ENCODE results near the gene PSMD5. TPM values are rescaled to one million over a fixed set of nuclear protein-coding genes. Genes with fewer than 3 reads are reported as not detected.
"Not testable (repeated sequence)": the region's sequence is repeated elsewhere in the genome, so short reads cannot be mapped to it uniquely, and the experiment has no call there.

The PSMD5 gene
- total RNA-seq, 1 donor from 2014 or later = 43.6 TPM

DNA sequence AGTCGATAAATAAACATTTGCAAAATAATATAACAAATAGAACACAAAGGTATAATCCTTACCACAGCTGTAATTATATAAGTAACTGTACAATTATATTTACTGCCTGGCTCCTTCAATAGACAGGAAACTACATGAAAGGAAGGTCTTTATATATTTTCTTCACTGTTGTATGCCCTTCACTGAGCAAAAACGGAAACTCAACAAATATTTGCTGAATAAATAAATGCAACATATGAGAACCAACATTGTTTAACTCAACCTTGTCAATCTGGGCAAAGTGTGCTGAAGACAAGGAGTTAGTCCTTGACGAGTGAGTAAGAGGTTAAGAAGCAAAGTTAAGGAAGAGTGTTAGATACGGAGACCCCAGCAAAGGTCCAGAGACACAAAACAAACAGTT lies 22.6 kb downstream of the PSMD5 start:
- TF ChIP-seq, protein P1, sequence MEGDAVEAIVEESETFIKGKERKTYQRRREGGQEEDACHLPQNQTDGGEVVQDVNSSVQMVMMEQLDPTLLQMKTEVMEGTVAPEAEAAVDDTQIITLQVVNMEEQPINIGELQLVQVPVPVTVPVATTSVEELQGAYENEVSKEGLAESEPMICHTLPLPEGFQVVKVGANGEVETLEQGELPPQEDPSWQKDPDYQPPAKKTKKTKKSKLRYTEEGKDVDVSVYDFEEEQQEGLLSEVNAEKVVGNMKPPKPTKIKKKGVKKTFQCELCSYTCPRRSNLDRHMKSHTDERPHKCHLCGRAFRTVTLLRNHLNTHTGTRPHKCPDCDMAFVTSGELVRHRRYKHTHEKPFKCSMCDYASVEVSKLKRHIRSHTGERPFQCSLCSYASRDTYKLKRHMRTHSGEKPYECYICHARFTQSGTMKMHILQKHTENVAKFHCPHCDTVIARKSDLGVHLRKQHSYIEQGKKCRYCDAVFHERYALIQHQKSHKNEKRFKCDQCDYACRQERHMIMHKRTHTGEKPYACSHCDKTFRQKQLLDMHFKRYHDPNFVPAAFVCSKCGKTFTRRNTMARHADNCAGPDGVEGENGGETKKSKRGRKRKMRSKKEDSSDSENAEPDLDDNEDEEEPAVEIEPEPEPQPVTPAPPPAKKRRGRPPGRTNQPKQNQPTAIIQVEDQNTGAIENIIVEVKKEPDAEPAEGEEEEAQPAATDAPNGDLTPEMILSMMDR (conservative IDR thresholded peaks at IDR 0.05) = no peak
- Mint-ChIP-seq H3K4me1 (ENCODE audit: unreplicated experiment) (no peaks in the 10 kb centered on the region), H3K27ac (no peak overlapping the region), H3K36me3 (peaks cover 50% of the 10 kb centered on the region), H3K27me3 (no peaks in the 10 kb centered on the region), H3K4me3 (no peak overlapping the region), H3K9me3 (peaks cover 4% of the 10 kb centered on the region)
- no peak for DNase-seq (ENCODE audit: extremely low spot score, unreplicated experiment)

- H3K27ac Mint-ChIP-seq = no peak overlapping the region
- H3K27me3 Mint-ChIP-seq = no peaks in the 10 kb centered on the region
- H3K9me3 Mint-ChIP-seq = no peaks in the 10 kb centered on the region
- H3K4me1 Mint-ChIP-seq (ENCODE audit: unreplicated experiment) = no peaks in the 10 kb centered on the region
- DNase-seq (ENCODE audit: extremely low spot score, unreplicated experiment) = no peak
- TF ChIP-seq, protein P1 (conservative IDR thresholded peaks at IDR 0.05) = no peak
- no peak overlapping the region for H3K4me3 Mint-ChIP-seq
- H3K36me3 Mint-ChIP-seq = peaks cover 37% of the 10 kb centered on the region
Observed at GRCh38 chr9:120818595-120818994, 24.1 kb downstream of the PSMD5 start.

- TF ChIP-seq, protein P1 (conservative IDR thresholded peaks at IDR 0.05) = no peak
- no peak for DNase-seq (ENCODE audit: extremely low spot score, unreplicated experiment)
- Mint-ChIP-seq H3K36me3 (peaks cover 16% of the 10 kb centered on the region), H3K27ac (no peak overlapping the region), H3K4me3 (no peak overlapping the region), H3K4me1 (ENCODE audit: unreplicated experiment) (no peaks in the 10 kb centered on the region), H3K27me3 (no peaks in the 10 kb centered on the region), H3K9me3 (no peaks in the 10 kb centered on the region)
Observed at GRCh38 chr9:120815075-120815474, 27.6 kb downstream of the PSMD5 start.

- Mint-ChIP-seq H3K4me1 (ENCODE audit: unreplicated experiment) (no peaks in the 10 kb centered on the region), H3K27ac (peak overlapping the region; percentile 75), H3K27me3 (no peaks in the 10 kb centered on the region), H3K4me3 (no peak overlapping the region), H3K36me3 (peaks cover 14% of the 10 kb centered on the region), H3K9me3 (peaks cover 15% of the 10 kb centered on the region)
- DNase-seq (ENCODE audit: extremely low spot score, unreplicated experiment) = no peak
- TF ChIP-seq, protein P1 (conservative IDR thresholded peaks at IDR 0.05) = no peak
Observed at GRCh38 chr9:120808931-120809330, 33.8 kb downstream of the PSMD5 start.

DNA sequence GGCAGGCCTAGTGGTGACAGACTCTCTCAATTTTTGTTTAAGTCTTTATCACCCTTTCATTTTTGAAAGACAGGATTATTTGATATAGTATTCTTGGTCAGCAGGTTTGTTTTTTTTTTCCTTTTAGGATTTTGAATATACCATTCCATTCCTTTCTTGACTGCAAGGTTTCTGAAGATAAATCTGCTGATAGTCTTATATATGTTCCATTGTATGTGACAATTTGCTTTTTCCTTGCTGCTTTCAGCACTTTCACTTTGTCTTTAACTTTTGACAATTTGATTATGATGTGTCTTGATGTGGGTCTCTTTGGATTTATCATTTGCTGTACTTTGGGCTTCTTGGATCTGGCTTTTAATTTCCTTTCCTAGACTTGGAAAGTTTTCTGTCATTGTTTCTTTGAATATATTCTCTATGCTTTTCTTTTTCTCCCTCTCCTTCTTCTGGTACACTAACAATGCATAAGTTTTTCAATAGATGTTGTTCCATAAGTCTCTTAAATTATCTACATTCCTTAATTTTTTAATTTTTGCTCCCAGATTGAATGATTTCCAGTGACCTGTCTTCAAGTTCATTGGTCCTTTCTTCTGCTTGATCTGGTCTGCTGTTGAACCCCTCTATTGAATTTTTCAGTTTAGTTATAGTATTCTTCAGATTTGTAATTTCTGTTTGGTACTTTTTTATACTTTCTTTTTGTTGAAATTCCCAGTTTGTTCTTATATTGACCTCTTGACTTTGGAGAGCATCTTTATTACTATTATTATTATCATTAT lies 34.9 kb downstream of the PSMD5 start:
- Mint-ChIP-seq H3K27ac (no peak overlapping the region), H3K27me3 (no peaks in the 10 kb centered on the region), H3K9me3 (peaks cover 15% of the 10 kb centered on the region), H3K4me3 (no peak overlapping the region), H3K4me1 (ENCODE audit: unreplicated experiment) (no peaks in the 10 kb centered on the region), H3K36me3 (peaks cover 14% of the 10 kb centered on the region)
- TF ChIP-seq, protein P1 (conservative IDR thresholded peaks at IDR 0.05) = no peak
- no peak for DNase-seq (ENCODE audit: extremely low spot score, unreplicated experiment)

DNA sequence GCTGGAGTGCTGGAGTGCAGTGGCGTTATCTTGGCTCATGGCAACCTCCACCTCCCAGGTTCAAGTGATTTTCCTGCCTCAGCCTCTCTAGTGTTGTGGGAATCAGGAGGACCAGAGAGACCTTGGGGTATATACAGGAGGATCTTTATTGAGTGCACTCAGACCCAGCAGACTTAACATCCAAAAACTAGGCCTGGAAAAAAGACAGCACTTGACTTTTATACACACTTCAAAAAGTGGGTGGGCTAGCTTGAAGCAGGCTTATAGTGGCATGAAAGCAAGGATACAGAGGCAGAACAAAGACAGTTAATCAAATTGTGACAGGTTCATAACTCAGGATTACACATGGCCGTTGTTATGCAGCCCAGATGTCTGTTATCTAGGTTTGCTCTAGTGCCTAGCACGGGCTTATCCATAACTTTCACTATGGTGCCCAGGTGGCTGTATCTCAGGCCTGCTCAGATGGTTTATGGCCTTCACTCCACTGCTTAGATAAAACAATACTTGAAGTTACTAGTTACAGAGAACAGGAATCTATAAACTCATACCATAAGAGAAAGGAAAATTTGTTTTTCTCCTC lies 37.8 kb downstream of the PSMD5 start:
- not testable (repeated sequence) for DNase-seq (ENCODE audit: extremely low spot score, unreplicated experiment); H3K27ac Mint-ChIP-seq; H3K27me3 Mint-ChIP-seq; H3K4me3 Mint-ChIP-seq; H3K4me1 Mint-ChIP-seq (ENCODE audit: unreplicated experiment)
- H3K36me3 Mint-ChIP-seq = peaks cover 14% of the 10 kb centered on the region
- peaks cover 15% of the 10 kb centered on the region for H3K9me3 Mint-ChIP-seq
